OCI-LY1 (cell line): ENCODE data around the gene BRF1.

Source experiments
- H2AFZ ChIP-seq: fragments of 200-600 bp; sonication (generic), shearing (Covaris generic); 2 replicates; pipeline ENCODE4 v1.6.0; 2014; ENCODE audit warnings: antibody characterized with exemption, mild to moderate bottlenecking, low read length
- H3F3A ChIP-seq: fragments of 200-600 bp; sonication (generic), shearing (Covaris generic); 2 replicates; pipeline ENCODE4 v1.6.0; 2014; ENCODE audit warnings: mild to moderate bottlenecking, antibody characterized with exemption, low read length, moderate library complexity; ENCODE audit not compliant: insufficient read depth
- H3K27ac ChIP-seq: fragments of 200-600 bp; sonication (generic); 2 replicates; pipeline ENCODE4 v1.5.1; 2014; ENCODE audit warnings: low read length, mixed run types, mild to moderate bottlenecking, low read depth; ENCODE audit not compliant: poor library complexity, severe bottlenecking
- H3K27me3 ChIP-seq: fragments of 200-600 bp; sonication (generic); 2 replicates; pipeline ENCODE4 v1.6.0; 2014; ENCODE audit warnings: antibody characterized with exemption, mild to moderate bottlenecking, low read length, moderate library complexity; ENCODE audit not compliant: insufficient read depth
- H3K36me3 ChIP-seq: fragments of 200-600 bp; sonication (generic); 2 replicates; pipeline ENCODE4 v1.6.1; 2014; ENCODE audit warnings: mild to moderate bottlenecking, antibody characterized with exemption, low read length, moderate library complexity, mixed read lengths; ENCODE audit not compliant: insufficient read depth
- H3K4me1 ChIP-seq: fragments of 200-600 bp; sonication (generic); 2 replicates; pipeline ENCODE4 v1.5.1; 2014; ENCODE audit warnings: mild to moderate bottlenecking, low read length, moderate library complexity; ENCODE audit not compliant: insufficient read depth, severe bottlenecking
- H3K4me2 ChIP-seq: fragments of 200-600 bp; sonication (generic), shearing (Covaris generic); 2 replicates; pipeline ENCODE4 v1.6.1; 2014; ENCODE audit warnings: low read length
- H3K4me3 ChIP-seq: fragments of 200-600 bp; sonication (generic); 2 replicates; pipeline ENCODE4 v1.5.1; 2014; ENCODE audit warnings: low read length, low read depth, mild to moderate bottlenecking, mixed read lengths; ENCODE audit not compliant: poor library complexity, severe bottlenecking
- H3K79me2 ChIP-seq: fragments of 200-600 bp; shearing (Covaris generic); 2 replicates; pipeline ENCODE4 v1.6.1; 2016; ENCODE audit warnings: mixed run types, low read length, mixed read lengths; ENCODE audit not compliant: insufficient read depth
- H3K9ac ChIP-seq: fragments of 200-600 bp; sonication (generic), shearing (Covaris generic); 2 replicates; pipeline ENCODE4 v1.6.1; 2014; ENCODE audit warnings: mild to moderate bottlenecking, low read length, mixed read lengths
- H3K9me2 ChIP-seq: fragments of 200-600 bp; sonication (generic), shearing (Covaris generic); 2 replicates; pipeline ENCODE4 v1.6.1; 2014; ENCODE audit warnings: low read depth, mild to moderate bottlenecking, low read length, mixed read lengths
- H3K9me3 ChIP-seq: fragments of 200-600 bp; shearing (Covaris generic); 2 replicates; pipeline ENCODE4 v1.6.1; 2014; ENCODE audit warnings: low read length, mixed read lengths
- H4K20me1 ChIP-seq: fragments of 200-600 bp; sonication (generic), shearing (Covaris generic); 2 replicates; pipeline ENCODE4 v1.6.0; 2016; ENCODE audit warnings: mild to moderate bottlenecking, low read length; ENCODE audit not compliant: insufficient read depth
- EZH2 ChIP-seq: fragments of 200-600 bp; sonication (generic), shearing (Covaris generic); IDR thresholded peaks from 2 replicates; pipeline ENCODE4 v1.8.0; 2017; ENCODE audit warnings: borderline replicate concordance, mixed run types, mild to moderate bottlenecking, antibody characterized with exemption, low read length, moderate library complexity, mixed read lengths
- TF ChIP-seq, protein P1 (sequence below): fragments of 200-600 bp; sonication (generic), shearing (Covaris generic); IDR thresholded peaks from 2 replicates; pipeline ENCODE4 v1.5.1; 2017; ENCODE audit warnings: mild to moderate bottlenecking, antibody characterized with exemption, low read length, moderate library complexity, mixed read lengths

Gene BRF1

DNA sequence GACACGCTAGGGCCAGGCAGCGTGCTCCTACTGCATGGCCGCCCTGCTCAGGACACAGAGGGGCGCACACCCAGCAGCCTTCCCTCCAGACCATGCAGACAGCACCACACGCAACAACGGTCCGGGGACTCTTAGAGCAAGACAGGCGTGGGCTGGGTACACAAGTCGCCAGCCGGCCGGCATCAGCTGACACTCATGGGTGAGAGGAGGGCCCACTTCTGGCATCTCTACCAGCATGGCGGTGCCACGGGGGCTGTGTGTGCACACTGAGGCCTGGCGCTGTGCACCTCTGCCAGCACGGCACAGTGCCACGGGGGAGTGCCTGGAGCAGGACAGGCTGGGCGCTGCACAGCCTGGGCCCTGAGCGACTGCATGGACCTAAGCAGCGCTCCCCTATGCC, 59.2 kb downstream of the BRF1 start:
- no peaks in the 10 kb centered on the region; the same call in 1 of the 2 replicates for H4K20me1 ChIP-seq
- no peak overlapping the region for H3K4me3 ChIP-seq
- no peaks in the 10 kb centered on the region for H3K9me3 ChIP-seq
- H3K9me2 ChIP-seq: no peaks in the 10 kb centered on the region
- no peaks in the 10 kb centered on the region for H3K36me3 ChIP-seq
- no peak overlapping the region for H2AFZ ChIP-seq
- no peaks in the 10 kb centered on the region for H3K79me2 ChIP-seq
- no peak overlapping the region for H3K27ac ChIP-seq
- H3K27me3 ChIP-seq: no peaks in the 10 kb centered on the region
- H3K9ac ChIP-seq: no peak overlapping the region
- no peak overlapping the region for H3K4me2 ChIP-seq
- no peaks in the 10 kb centered on the region for H3F3A ChIP-seq
- H3K4me1 ChIP-seq: no peaks in the 10 kb centered on the region
- TF ChIP-seq, protein P1, sequence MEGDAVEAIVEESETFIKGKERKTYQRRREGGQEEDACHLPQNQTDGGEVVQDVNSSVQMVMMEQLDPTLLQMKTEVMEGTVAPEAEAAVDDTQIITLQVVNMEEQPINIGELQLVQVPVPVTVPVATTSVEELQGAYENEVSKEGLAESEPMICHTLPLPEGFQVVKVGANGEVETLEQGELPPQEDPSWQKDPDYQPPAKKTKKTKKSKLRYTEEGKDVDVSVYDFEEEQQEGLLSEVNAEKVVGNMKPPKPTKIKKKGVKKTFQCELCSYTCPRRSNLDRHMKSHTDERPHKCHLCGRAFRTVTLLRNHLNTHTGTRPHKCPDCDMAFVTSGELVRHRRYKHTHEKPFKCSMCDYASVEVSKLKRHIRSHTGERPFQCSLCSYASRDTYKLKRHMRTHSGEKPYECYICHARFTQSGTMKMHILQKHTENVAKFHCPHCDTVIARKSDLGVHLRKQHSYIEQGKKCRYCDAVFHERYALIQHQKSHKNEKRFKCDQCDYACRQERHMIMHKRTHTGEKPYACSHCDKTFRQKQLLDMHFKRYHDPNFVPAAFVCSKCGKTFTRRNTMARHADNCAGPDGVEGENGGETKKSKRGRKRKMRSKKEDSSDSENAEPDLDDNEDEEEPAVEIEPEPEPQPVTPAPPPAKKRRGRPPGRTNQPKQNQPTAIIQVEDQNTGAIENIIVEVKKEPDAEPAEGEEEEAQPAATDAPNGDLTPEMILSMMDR: no peak

GRCh38 chr14:105240811-105241576, 59.8 kb downstream of the BRF1 start:
- Histone ChIP-seq H3K79me2 (no peaks in the 10 kb centered on the region), H3K9ac (no peak overlapping the region), H3F3A (no peaks in the 10 kb centered on the region), H2AFZ (no peak overlapping the region), H3K4me3 (no peak overlapping the region), H3K9me2 (no peaks in the 10 kb centered on the region), H3K4me1 (no peaks in the 10 kb centered on the region), H3K36me3 (no peaks in the 10 kb centered on the region), H4K20me1 (no peaks in the 10 kb centered on the region; the same call in 1 of the 2 replicates), H3K27ac (no peak overlapping the region), H3K27me3 (no peaks in the 10 kb centered on the region), H3K9me3 (no peaks in the 10 kb centered on the region), H3K4me2 (no peak overlapping the region)
- TF ChIP-seq EZH2: no peak
- TF ChIP-seq, protein P1: no peak

GRCh38 chr14:105229099-105229655, 71.6 kb downstream of the BRF1 start:
- Histone ChIP-seq H3K36me3 (peaks cover 3% of the 10 kb centered on the region; the same call in 1 of the 2 replicates), H3K4me1 (no peaks in the 10 kb centered on the region), H4K20me1 (no peaks in the 10 kb centered on the region), H3K9me2 (no peaks in the 10 kb centered on the region), H3K79me2 (no peaks in the 10 kb centered on the region), H3K9ac (no peak overlapping the region), H3K4me2 (no peak overlapping the region), H3K27ac (no peak overlapping the region), H3K9me3 (no peaks in the 10 kb centered on the region), H2AFZ (no peak overlapping the region), H3K27me3 (no peaks in the 10 kb centered on the region), H3K4me3 (no peak overlapping the region), H3F3A (no peaks in the 10 kb centered on the region)
- no peak for TF ChIP-seq EZH2
- TF ChIP-seq, protein P1: no peak
